ENCODE results near the gene FOXN3.

FOXN3 gene

DNA sequence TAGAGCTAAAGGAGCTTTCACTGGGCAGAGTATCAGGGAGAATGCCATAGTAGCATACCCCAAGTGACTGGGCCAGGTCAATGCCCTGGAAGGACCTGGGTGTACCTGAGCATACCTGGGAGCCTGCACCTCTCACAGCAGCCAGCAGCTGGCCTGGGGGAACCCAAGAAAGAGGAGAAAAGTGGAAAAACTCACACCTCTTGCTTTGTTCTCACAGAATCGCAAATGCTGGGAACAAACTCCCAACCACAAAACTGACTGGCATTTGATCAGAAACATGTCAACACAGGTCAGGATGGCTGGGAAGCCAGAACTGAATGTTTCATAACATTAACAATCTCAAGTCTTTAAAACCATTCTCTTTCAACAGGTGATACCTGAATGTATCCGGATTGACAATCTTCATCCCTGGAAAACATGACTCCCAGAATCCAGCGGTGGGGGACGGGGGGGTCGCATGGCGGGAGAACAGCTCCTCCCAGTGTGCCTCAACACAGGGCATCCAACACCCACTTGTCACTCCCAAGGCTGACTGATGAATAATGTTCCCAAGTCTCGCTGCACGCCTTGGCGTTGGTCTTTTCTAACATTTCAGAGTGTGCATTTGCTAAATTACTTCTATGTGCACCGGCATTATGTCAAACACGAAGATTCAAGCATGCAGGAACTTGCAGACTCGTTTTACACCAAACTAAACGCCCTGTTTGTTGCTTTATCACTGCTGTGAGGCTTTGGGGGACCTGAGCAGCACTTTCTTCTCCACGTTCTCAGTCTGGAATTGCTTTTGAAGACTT is 7.9 kb downstream of the FOXN3 start:
- DNase-seq (ENCODE audit: low read depth) = no peak

DNA sequence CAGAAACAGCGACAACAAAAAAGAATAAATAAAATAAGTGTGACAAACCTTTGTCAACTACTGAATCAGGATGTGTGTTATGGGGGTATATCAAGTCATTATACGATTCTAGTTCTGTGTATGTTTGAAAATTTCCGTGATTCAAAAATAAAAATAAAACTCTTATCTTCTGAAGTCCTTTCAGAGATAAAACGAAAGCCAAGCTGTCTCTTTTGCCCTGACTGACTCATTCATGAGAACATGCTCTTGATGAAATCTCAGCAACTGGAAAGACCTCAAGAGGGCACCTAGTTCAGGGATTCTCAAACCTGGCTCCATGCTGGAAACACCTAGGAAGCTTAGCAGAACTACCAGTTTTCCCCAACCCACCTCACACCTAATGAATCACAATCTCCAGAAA is 9.2 kb downstream of the FOXN3 start:
- no peak for DNase-seq (ENCODE audit: low read depth)

DNA sequence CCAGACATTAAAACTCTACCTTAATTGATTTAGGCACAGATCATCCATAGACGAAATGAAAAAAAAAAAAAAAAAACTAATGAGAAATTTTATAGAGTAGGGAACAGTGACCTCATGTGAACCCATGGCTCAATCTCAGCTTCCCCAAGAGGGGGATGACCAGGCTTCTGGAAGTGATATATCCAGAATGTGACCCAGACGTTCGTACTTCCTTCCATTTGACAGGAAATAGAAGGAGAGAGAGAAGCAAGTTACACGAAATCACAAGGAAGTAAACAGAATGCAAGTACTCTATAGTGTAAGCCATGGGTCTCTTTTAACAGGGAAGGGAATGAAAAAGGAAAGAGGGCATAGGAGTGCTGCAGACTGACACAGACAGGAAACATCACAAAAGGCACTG is 10.1 kb downstream of the FOXN3 start:
- DNase-seq (ENCODE audit: low read depth) = no peak

- no peak for DNase-seq (ENCODE audit: low read depth)
Observed at GRCh38 chr14:89406361-89406760, 10.7 kb downstream of the FOXN3 start.

DNA sequence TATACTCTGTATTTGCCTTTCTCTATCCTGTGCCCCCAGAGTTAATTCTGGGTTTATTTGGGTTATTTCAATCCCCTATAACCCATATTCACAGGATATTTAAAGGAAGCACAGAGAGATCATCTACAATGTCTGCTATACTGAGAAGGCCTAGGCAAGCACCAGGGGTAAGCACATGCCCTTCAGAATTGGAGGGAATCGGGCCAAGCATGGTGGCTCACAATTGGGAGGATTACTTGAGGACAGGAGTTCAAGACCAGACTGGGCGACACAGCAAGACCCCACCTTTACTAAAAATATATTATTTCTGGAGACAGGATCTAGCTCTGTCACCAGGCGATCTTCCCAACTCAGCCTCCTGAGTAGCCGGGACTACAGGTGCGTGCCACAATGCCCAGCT is 11.3 kb downstream of the FOXN3 start:
- no peak for DNase-seq (ENCODE audit: low read depth)

- DNase-seq (ENCODE audit: low read depth) = no peak
Observed at GRCh38 chr14:89402363-89402762, 14.7 kb downstream of the FOXN3 start.

DNA sequence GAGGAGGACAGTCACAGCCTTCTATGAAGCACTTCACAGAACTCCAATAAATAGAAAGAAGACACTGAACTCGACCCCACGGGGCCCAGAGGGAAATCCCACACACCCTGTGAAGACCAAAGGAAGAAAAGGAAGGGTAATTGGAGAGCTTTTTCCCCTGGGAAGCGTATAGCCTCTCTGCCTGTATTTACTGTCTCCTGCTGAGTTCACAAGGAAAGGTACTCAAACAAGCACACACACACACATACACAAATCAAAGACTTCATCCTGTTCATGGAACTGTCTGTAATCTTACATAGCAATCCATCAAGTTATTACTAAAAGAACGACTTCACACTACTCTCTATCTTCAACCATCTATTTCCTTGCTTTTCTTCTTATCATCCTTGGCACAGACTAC is 15.3 kb downstream of the FOXN3 start:
- no peak for DNase-seq (ENCODE audit: low read depth)

GRCh38 chr14:89401241-89401640 is 15.8 kb downstream of the FOXN3 start:
- no peak for DNase-seq (ENCODE audit: low read depth)

GRCh38 chr14:89400529-89400928 is 16.5 kb downstream of the FOXN3 start:
- no peak for DNase-seq (ENCODE audit: low read depth)

GRCh38 chr14:89399594-89400068 is 17.4 kb downstream of the FOXN3 start:
- DNase-seq (ENCODE audit: low read depth) = no peak

GRCh38 chr14:89399157-89399556 is 17.9 kb downstream of the FOXN3 start:
- DNase-seq (ENCODE audit: low read depth) = no peak

GRCh38 chr14:89397569-89398230 is 19.3 kb downstream of the FOXN3 start:
- DNase-seq (ENCODE audit: low read depth) = no peak

- DNase-seq (ENCODE audit: low read depth) = no peak
Observed at GRCh38 chr14:89394972-89395371, 22.1 kb downstream of the FOXN3 start.

GRCh38 chr14:89393222-89393745 is 23.7 kb downstream of the FOXN3 start:
- no peak for DNase-seq (ENCODE audit: low read depth)

- no peak for DNase-seq (ENCODE audit: low read depth)
Observed at GRCh38 chr14:89392181-89392580, 24.9 kb downstream of the FOXN3 start.

DNA sequence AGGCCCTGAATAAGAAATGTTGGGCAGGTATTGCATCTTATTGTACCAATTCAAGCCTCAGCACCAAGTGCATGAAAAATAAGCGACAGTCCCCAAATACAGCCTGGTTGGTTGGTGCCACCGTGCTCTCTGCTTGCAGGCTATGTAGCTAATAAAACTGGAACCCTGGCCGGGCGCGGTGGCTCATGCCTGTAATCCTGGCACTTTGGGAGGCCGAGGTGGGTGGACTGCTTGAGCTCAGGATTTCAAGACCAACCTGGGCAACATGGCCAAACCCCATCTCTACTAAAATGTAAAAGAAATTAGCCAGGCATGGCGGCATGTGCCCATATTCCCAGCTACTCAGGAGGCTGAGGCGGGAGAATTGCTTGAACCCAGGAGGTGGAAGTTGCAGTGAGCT is 25.5 kb downstream of the FOXN3 start:
- DNase-seq (ENCODE audit: low read depth) = no peak

- no peak for DNase-seq (ENCODE audit: low read depth)
Observed at GRCh38 chr14:89391123-89391522, 25.9 kb downstream of the FOXN3 start.

- DNase-seq (ENCODE audit: low read depth) = no peak
Observed at GRCh38 chr14:89388853-89389252, 28.2 kb downstream of the FOXN3 start.

- DNase-seq (ENCODE audit: low read depth) = no peak
Observed at GRCh38 chr14:89387922-89388685, 28.9 kb downstream of the FOXN3 start.

DNA sequence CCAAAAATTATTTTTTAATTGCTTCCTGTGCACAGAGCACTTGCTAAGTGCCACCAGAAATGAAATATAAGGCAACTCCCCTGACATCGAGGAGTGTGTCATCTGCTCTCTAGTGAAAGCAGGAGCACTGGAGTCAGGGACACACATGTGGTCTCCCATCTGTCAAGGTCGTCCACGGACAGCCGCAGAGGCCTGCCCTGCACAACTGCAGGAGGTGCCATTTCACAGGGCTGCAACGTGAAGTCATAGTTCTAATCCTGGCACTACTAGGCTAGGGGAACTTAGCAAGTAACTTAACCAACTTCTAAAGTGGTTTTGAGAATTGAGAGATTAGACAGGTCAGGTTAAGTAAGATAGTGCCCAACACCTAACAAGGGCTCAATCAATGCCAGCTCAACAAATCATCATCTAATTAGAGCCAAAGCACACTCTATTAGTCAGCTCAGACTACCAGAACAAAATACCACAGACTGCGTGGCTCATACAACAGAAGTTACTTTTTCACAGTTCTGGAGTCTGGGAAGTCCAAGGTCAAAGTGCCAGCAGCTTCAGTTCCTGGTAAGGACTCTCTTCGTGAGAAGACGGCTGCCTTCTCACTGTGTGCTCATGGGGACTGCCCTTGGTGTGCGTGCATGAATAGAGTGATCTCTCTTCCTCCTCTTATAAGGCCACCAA is 30.7 kb downstream of the FOXN3 start:
- no peak for DNase-seq (ENCODE audit: low read depth)

DNA sequence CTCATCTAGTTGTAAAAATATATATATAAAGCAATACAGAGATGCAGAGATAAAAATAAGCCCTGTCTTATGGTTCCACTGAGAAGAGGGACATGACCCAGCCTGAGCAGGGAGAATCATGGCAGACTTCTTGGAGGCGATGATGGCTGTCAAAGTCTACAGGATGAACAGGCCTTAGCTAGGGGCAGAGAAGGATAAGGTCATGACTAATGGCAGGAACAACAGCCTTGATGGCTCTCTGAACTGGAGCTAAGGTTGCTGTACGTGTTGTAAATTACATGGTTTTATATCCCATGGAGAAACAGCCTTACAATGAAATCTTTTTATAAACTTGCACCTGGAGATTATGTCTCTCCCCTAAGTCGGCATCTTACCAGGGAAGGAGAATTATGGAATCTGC is 32.4 kb downstream of the FOXN3 start:
- no peak for DNase-seq (ENCODE audit: low read depth)

DNA sequence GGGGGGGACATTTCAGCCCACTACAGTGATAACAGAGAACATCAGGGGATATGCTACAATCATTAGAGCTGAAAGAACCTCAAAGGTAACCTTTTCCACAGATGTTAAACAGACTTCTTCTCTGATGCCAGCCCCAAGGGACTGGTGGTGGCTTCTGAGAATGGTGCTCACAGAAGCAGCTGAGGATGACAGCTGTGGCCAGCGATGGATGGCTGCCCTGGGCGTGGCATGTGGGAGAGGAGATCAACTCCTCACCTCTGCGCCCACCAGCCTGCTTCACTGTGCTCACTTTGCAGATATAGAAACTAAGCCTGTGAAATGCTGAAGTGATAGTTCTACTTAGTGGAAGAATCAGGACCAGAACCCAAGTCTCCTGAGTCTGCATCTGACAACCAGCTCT is 33.0 kb downstream of the FOXN3 start:
- no peak for DNase-seq (ENCODE audit: low read depth)

All from stimulated activated CD8-positive, alpha-beta memory T cell treated with anti-CD3 and anti-CD28 coated beads, Interleukin-12 subunit alpha, Interleukin-12 subunit beta, amount 100 ng/mL, for 4 hours (primary cell).